Fibroblast of lung (primary cell): ENCODE measurements around the gene MAPKAPK2. TPM values are rescaled to one million over a fixed set of nuclear protein-coding genes. Genes with fewer than 3 reads are reported as not detected.

Experiments
- DNase-seq, 2 donors: peaks; one replicate each; pipeline versions ENCODE4 v3.0.0 to v3.0.0-alpha.2; 2010; ENCODE audit warnings: low read depth in 2 of 2
- H2AFZ ChIP-seq: 2 replicates; pipeline ENCODE4 v1.5.1; 2012; ENCODE audit warnings: low read length, control low read depth, inconsistent platforms
- H3K27ac ChIP-seq: 2 replicates; pipeline ENCODE4 v1.5.1; 2011; ENCODE audit warnings: low read length, control low read depth; ENCODE audit not compliant: insufficient read depth
- H3K27me3 ChIP-seq: 2 replicates; pipeline ENCODE4 v1.5.1; 2011; ENCODE audit warnings: mild to moderate bottlenecking, low read length; ENCODE audit not compliant: control insufficient read depth, insufficient read depth
- H3K36me3 ChIP-seq: 2 replicates; pipeline ENCODE4 v1.5.1; 2011; ENCODE audit warnings: low read length; ENCODE audit not compliant: control insufficient read depth, insufficient read depth
- H3K4me1 ChIP-seq: 2 replicates; pipeline ENCODE4 v1.5.1; 2011; ENCODE audit warnings: low read length; ENCODE audit not compliant: control insufficient read depth, insufficient read depth; ENCODE audit errors: extremely low read depth
- H3K4me2 ChIP-seq: 2 replicates; pipeline ENCODE4 v1.5.1; 2011; ENCODE audit warnings: low read length, control low read depth; ENCODE audit not compliant: insufficient read depth; ENCODE audit errors: extremely low read depth
- H3K4me3 ChIP-seq, 4 experiments: fragments of 200-600 bp in 1 of 4; sonication (generic) in 1 of 4; replicated peaks in 1 of 4; 2 replicates each; pipeline ENCODE4 v1.5.1; 2011 to 2016; ENCODE audit warnings: low read length in 4 of 4, low read depth in 3 of 4, mild to moderate bottlenecking in 3 of 4, control low read depth in 2 of 4, inconsistent platforms in 1 of 4, mixed read lengths in 1 of 4; ENCODE audit not compliant: insufficient read depth in 1 of 4; ENCODE audit errors: control extremely low read depth in 1 of 4
- H3K79me2 ChIP-seq: 2 replicates; pipeline ENCODE4 v1.5.1; 2012; ENCODE audit warnings: mild to moderate bottlenecking, low read length, inconsistent platforms; ENCODE audit not compliant: control insufficient read depth, insufficient read depth
- H3K9ac ChIP-seq: 2 replicates; pipeline ENCODE4 v1.5.1; 2011; ENCODE audit warnings: mild to moderate bottlenecking, low read length, control low read depth; ENCODE audit not compliant: insufficient read depth
- H3K9me3 ChIP-seq: 2 replicates; pipeline ENCODE4 v1.5.1; 2012; ENCODE audit warnings: low read depth, low read length; ENCODE audit not compliant: control insufficient read depth, insufficient read depth
- H4K20me1 ChIP-seq: 2 replicates; pipeline ENCODE4 v1.5.1; 2011; ENCODE audit warnings: low read length; ENCODE audit not compliant: control insufficient read depth, insufficient read depth; ENCODE audit errors: extremely low read depth
- CTCF ChIP-seq, 2 donors: IDR thresholded peaks in 1 of 2; conservative IDR thresholded peaks in 1 of 2; 1 replicate in 1 of 2; 2 replicates in 1 of 2; pipeline ENCODE4 v1.5.1; 2011 to 2012; ENCODE audit warnings: low read length in 2 of 2, control low read depth in 1 of 2, inconsistent platforms in 1 of 2, low read depth in 1 of 2, mild to moderate bottlenecking in 1 of 2
- EZH2 ChIP-seq: IDR thresholded peaks from 2 replicates; pipeline ENCODE4 v1.5.1; 2012; ENCODE audit warnings: low read length, control low read depth, mild to moderate bottlenecking; ENCODE audit errors: missing control alignments
- polyA plus RNA-seq, 2 donors: library from polyadenylated mRNA; depleted of rRNA in 1 of 2; stranded (reverse) in 1 of 2; unstranded in 1 of 2; fragments of >200 nt; gene quantifications; 2 replicates each; pipeline ENCODE4 v1.2.1, GENCODE V29; 2011 to 2012; ENCODE audit warnings: missing spikeins in 1 of 2
- total RNA-seq: library from RNA; depleted of rRNA; stranded (reverse); fragments of >200 nt; gene quantifications from 2 replicates; pipeline ENCODE4 v1.2.1, GENCODE V29; 2014

The MAPKAPK2 gene
- total and polyA plus RNA-seq, 2 donors (not counting 1 experiment from before 2014, with no cell fraction given) = 51.9 to 85.7 TPM

- H3K4me2 ChIP-seq = no peak overlapping the region
- H3K4me3 ChIP-seq = no peak overlapping the region
- H3K79me2 ChIP-seq = peaks cover 1% of the 10 kb centered on the region
- no peak overlapping the region for H3K27ac ChIP-seq
- no peaks in the 10 kb centered on the region for H3K9me3 ChIP-seq
- H2AFZ ChIP-seq = no peak overlapping the region
- H4K20me1 ChIP-seq = no peaks in the 10 kb centered on the region
- no peak for DNase-seq
- H3K9ac ChIP-seq = no peak overlapping the region
- H3K4me1 ChIP-seq = peaks cover 2% of the 10 kb centered on the region
- no peak for TF ChIP-seq CTCF (conservative IDR thresholded peaks at IDR 0.05 in 1 of 2, IDR thresholded peaks at IDR 0.05 in 1 of 2; ENCODE audit: low read depth in 1 of 2, low read length in 2 of 2)
- peaks cover 6% of the 10 kb centered on the region for H3K27me3 ChIP-seq
- H3K36me3 ChIP-seq = no peaks in the 10 kb centered on the region
Measured at GRCh38 chr1:206680279-206680678, 4.4 kb upstream of the MAPKAPK2 start.

DNA sequence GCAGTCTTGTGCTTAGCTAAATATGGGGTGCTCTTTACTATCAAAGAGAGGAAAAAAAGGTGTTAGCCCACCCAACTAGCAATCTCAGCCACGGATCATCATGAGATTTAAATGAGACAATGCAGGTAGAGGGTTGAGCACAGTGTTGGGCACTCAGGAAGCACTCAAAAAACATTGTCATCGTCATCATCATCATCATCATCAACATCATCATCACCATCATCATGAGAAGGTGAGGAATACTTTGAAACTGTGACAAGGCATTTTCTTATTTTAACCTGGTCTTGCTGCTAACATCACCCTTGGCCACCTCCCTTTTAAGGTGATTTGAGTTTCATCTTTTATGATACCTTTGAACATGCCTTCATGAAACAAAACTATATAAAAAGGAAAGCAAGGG, 3.3 kb upstream of the MAPKAPK2 start:
- Histone ChIP-seq H3K79me2 (peaks cover 8% of the 10 kb centered on the region), H2AFZ (no peak overlapping the region), H3K4me3 (no peak overlapping the region), H3K27me3 (peaks cover 6% of the 10 kb centered on the region), H3K27ac (no peak overlapping the region), H3K9ac (no peak overlapping the region), H3K4me1 (no peaks in the 10 kb centered on the region), H3K36me3 (no peaks in the 10 kb centered on the region), H3K4me2 (no peak overlapping the region), H4K20me1 (no peaks in the 10 kb centered on the region), H3K9me3 (no peaks in the 10 kb centered on the region)
- TF ChIP-seq CTCF (conservative IDR thresholded peaks at IDR 0.05 in 1 of 2, IDR thresholded peaks at IDR 0.05 in 1 of 2; ENCODE audit: low read depth in 1 of 2, low read length in 2 of 2) (no peak), EZH2 (no peak)
- DNase-seq = no peak

DNA sequence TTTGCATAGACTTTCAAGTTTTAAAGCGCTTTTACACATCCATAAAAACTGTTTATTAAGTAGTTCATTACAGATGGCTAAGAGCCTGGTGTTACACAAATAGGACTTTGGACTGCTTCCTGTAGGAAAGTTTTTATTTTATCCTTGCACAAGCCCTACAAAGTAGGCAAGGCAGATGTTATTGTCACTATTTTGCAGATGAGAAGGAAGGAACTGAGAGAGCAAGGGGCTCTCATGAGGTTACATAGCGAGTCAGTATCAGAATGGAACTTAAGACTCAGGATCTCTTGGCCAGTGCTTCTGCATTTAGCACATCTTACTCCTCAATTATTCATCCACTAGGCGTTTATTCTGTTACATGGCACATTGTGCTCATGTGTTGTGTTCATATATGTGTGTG, 2.6 kb upstream of the MAPKAPK2 start:
- Histone ChIP-seq H3K27me3 (peaks cover 6% of the 10 kb centered on the region), H3K4me1 (no peaks in the 10 kb centered on the region), H3K36me3 (no peaks in the 10 kb centered on the region), H4K20me1 (no peaks in the 10 kb centered on the region), H3K4me2 (no peak overlapping the region), H3K79me2 (peaks cover 16% of the 10 kb centered on the region), H3K9me3 (no peaks in the 10 kb centered on the region), H2AFZ (no peak overlapping the region), H3K27ac (no peak overlapping the region), H3K4me3 (no peak overlapping the region), H3K9ac (no peak overlapping the region)
- no peak for DNase-seq
- no peak for TF ChIP-seq CTCF (conservative IDR thresholded peaks at IDR 0.05 in 1 of 2, IDR thresholded peaks at IDR 0.05 in 1 of 2; ENCODE audit: low read depth in 1 of 2, low read length in 2 of 2)
- no peak for TF ChIP-seq EZH2
